ENCODE measurements around the gene CDKL5.

DNA sequence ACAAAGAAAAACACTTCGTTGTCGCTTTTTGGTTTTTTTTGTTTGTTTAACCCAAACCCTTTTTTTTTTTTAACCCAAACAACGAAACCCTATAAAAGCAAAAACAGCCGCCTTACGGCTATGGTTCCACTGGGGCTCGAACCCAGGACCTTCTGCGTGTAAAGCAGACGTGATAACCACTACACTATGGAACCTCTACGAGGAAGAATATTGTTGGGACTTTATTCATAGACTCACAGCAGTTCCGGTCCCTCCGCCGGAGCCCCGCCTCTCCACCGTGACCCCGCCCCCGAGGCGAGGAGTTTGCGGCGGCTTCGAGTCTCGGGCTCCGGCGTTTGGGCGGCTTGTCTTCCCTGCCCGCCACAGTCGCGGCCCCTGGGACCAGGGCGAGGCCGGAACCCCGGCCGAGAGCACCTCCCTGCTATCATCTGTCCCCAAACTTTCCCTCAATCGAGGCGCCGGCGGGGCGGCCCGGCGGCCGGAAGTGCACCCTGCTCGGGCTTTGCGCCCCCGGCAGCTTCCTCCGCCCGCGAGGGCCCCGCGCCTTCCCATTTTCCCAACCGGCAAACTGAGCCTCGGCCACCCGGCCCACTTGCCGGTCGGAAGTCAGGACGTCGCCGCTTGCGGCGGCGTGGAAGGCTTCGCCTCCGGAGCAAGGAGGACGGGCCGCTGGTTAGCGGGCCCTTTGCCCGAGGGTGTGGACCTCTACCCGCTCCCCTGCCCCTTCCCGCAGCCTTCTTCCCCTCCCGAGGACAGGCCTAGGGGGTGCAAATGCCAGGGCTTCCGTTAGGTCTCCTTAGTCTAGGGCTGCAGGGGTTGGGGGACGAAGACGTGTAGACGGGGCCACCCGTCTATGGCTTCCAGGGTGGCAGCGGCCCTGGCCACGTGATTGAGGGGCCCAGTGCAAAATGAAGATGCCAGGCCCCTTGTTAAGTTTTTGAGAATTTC lies 249.7 kb downstream of the CDKL5 start:
- TF ChIP-seq POLR2AphosphoS5 (IDR thresholded peaks at IDR 0.05): peak; percentile 45 to 73 (median 55)
- TF ChIP-seq, protein P1, sequence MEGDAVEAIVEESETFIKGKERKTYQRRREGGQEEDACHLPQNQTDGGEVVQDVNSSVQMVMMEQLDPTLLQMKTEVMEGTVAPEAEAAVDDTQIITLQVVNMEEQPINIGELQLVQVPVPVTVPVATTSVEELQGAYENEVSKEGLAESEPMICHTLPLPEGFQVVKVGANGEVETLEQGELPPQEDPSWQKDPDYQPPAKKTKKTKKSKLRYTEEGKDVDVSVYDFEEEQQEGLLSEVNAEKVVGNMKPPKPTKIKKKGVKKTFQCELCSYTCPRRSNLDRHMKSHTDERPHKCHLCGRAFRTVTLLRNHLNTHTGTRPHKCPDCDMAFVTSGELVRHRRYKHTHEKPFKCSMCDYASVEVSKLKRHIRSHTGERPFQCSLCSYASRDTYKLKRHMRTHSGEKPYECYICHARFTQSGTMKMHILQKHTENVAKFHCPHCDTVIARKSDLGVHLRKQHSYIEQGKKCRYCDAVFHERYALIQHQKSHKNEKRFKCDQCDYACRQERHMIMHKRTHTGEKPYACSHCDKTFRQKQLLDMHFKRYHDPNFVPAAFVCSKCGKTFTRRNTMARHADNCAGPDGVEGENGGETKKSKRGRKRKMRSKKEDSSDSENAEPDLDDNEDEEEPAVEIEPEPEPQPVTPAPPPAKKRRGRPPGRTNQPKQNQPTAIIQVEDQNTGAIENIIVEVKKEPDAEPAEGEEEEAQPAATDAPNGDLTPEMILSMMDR (IDR thresholded peaks at IDR 0.05): no peak
